ENCODE measurements around the gene DNASE2B.

Gene DNASE2B

GRCh38 chr1:84429231-84429630 lies 30.9 kb downstream of the DNASE2B start:
- DNase-seq (ENCODE audit: extremely low spot score), result no peak
- POLR2A ChIA-PET, result no interaction called here
- TF ChIP-seq CTCF (IDR thresholded peaks at IDR 0.05; ENCODE audit: control extremely low read depth, extremely low read depth, low read depth, missing control alignments), result no peak
- CTCF ChIA-PET, result no interaction called here

- POLR2A ChIA-PET, result no interaction called here
- CTCF ChIA-PET, result interaction anchor here (1.1 to 1.4 kb wide), 3 partner anchors 11 to 289 kb away, joined by 3 to 4 read pairs (median 3); partner anchors contain the start of gene RPF1
- TF ChIP-seq CTCF (IDR thresholded peaks at IDR 0.05; ENCODE audit: control extremely low read depth, extremely low read depth, low read depth, missing control alignments), result no peak
- no peak for DNase-seq (ENCODE audit: extremely low spot score)
Observed at GRCh38 chr1:84430546-84430945, 32.3 kb downstream of the DNASE2B start.

GRCh38 chr1:84433258-84434080 lies 35.2 kb downstream of the DNASE2B start:
- CTCF ChIA-PET, result interaction anchor here (0.7 to 7.5 kb wide), 29 partner anchors 9 to 524 kb away, joined by 3 to 71 read pairs (median 4); partner anchors contain the start of gene PRKACB

GRCh38 chr1:84434081-84434769 lies 35.9 kb downstream of the DNASE2B start:
- DNase-seq (ENCODE audit: extremely low spot score), result no peak
- TF ChIP-seq CTCF (IDR thresholded peaks at IDR 0.05; ENCODE audit: control extremely low read depth, extremely low read depth, low read depth, missing control alignments), result no peak
- POLR2A ChIA-PET, result no interaction called here
- CTCF ChIA-PET, result interaction anchor here (0.6 to 7.5 kb wide), 24 partner anchors 9 to 482 kb away, joined by 3 to 71 read pairs (median 4); partner anchors contain the start of gene PRKACB

More at GRCh38 chr1:84433258-84434080, 35.2 kb downstream of the DNASE2B start:
- DNase-seq (ENCODE audit: extremely low spot score), result peak; percentile 49
- POLR2A ChIA-PET, result no interaction called here
- TF ChIP-seq CTCF (IDR thresholded peaks at IDR 0.05; ENCODE audit: control extremely low read depth, extremely low read depth, low read depth, missing control alignments), result peak; percentile 70

GRCh38 chr1:84434801-84435549 lies 36.7 kb downstream of the DNASE2B start:
- no peak for DNase-seq (ENCODE audit: extremely low spot score)
- POLR2A ChIA-PET, result no interaction called here
- CTCF ChIA-PET, result interaction anchor here (0.6 to 7.5 kb wide), 14 partner anchors 12 to 503 kb away, joined by 3 to 71 read pairs (median 4); partner anchors contain the start of gene PRKACB
- TF ChIP-seq CTCF (IDR thresholded peaks at IDR 0.05; ENCODE audit: control extremely low read depth, extremely low read depth, low read depth, missing control alignments), result no peak

All from GM10248 (cell line).